Sigmoid colon (tissue), 3 donors: Measurements from ENCODE around the gene ACADM.

Experiments used
- POLR2A ChIP-seq, 2 donors: fragments of 450-650 bp; IDR thresholded peaks; one replicate each; pipeline ENCODE4 v1.6.1; 2016; ENCODE audit warnings: antibody characterized with exemption in 2 of 2, mild to moderate bottlenecking in 2 of 2, moderate library complexity in 2 of 2
- TF ChIP-seq, protein P1 (sequence below), 4 experiments: fragments of 450-650 bp in 3 of 4; fragments of 200-600 bp in 1 of 4; IDR thresholded peaks; one replicate each; pipeline ENCODE4 v1.5.1; 2016 to 2019; ENCODE audit warnings: antibody characterized with exemption in 4 of 4, mild to moderate bottlenecking in 3 of 4, moderate library complexity in 2 of 4

- TF ChIP-seq, protein P1, sequence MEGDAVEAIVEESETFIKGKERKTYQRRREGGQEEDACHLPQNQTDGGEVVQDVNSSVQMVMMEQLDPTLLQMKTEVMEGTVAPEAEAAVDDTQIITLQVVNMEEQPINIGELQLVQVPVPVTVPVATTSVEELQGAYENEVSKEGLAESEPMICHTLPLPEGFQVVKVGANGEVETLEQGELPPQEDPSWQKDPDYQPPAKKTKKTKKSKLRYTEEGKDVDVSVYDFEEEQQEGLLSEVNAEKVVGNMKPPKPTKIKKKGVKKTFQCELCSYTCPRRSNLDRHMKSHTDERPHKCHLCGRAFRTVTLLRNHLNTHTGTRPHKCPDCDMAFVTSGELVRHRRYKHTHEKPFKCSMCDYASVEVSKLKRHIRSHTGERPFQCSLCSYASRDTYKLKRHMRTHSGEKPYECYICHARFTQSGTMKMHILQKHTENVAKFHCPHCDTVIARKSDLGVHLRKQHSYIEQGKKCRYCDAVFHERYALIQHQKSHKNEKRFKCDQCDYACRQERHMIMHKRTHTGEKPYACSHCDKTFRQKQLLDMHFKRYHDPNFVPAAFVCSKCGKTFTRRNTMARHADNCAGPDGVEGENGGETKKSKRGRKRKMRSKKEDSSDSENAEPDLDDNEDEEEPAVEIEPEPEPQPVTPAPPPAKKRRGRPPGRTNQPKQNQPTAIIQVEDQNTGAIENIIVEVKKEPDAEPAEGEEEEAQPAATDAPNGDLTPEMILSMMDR (IDR thresholded peaks at IDR 0.05) = no peak
- TF ChIP-seq POLR2A (IDR thresholded peaks at IDR 0.05) = no peak
These were observed 1.4 kb downstream of the ACADM start for GRCh38 chr1:75725861-75726361.
